Measurements from ENCODE around the gene PLD4.
"Not testable (repeated sequence)": the region's sequence is repeated elsewhere in the genome, so short reads cannot be mapped to it uniquely, and the experiment has no call there.

The PLD4 gene

GRCh38 chr14:104885973-104886689, 38.5 kb upstream of the PLD4 start:
- in situ Hi-C loops (cut with HindIII; ENCODE audit: low sequenced_read_pairs), result no loop called here

- in situ Hi-C loops (cut with HindIII; ENCODE audit: low sequenced_read_pairs), result no loop called here
Measured at GRCh38 chr14:104886690-104887622, 37.7 kb upstream of the PLD4 start.

- in situ Hi-C loops (cut with HindIII; ENCODE audit: low sequenced_read_pairs), result no loop called here
Measured at GRCh38 chr14:104887623-104888488, 36.8 kb upstream of the PLD4 start.

GRCh38 chr14:104888489-104889374, 35.9 kb upstream of the PLD4 start:
- in situ Hi-C loops (cut with HindIII; ENCODE audit: low sequenced_read_pairs), result no loop called here

- in situ Hi-C loops (cut with HindIII; ENCODE audit: low sequenced_read_pairs), result no loop called here
Measured at GRCh38 chr14:104889375-104889757, 35.3 kb upstream of the PLD4 start.

GRCh38 chr14:104890292-104890691, 34.4 kb upstream of the PLD4 start:
- in situ Hi-C loops (cut with HindIII; ENCODE audit: low sequenced_read_pairs), result not testable (repeated sequence)

- in situ Hi-C loops (cut with HindIII; ENCODE audit: low sequenced_read_pairs), result no loop called here
Measured at GRCh38 chr14:104891121-104891551, 33.5 kb upstream of the PLD4 start.

GRCh38 chr14:104891664-104892530, 32.8 kb upstream of the PLD4 start:
- in situ Hi-C loops (cut with HindIII; ENCODE audit: low sequenced_read_pairs), result no loop called here

GRCh38 chr14:104892531-104893434, 31.9 kb upstream of the PLD4 start:
- in situ Hi-C loops (cut with HindIII; ENCODE audit: low sequenced_read_pairs), result no loop called here

GRCh38 chr14:104893435-104894207, 31.1 kb upstream of the PLD4 start:
- in situ Hi-C loops (cut with HindIII; ENCODE audit: low sequenced_read_pairs), result no loop called here

- in situ Hi-C loops (cut with HindIII; ENCODE audit: low sequenced_read_pairs), result loop anchor here (5.0 kb wide), 1 partner anchor 43 kb away; no protein-coding TSS in a partner anchor
Measured at GRCh38 chr14:104894331-104895206, 30.1 kb upstream of the PLD4 start.

- in situ Hi-C loops (cut with HindIII; ENCODE audit: low sequenced_read_pairs), result loop anchor here (5.0 kb wide), 1 partner anchor 42 kb away; no protein-coding TSS in a partner anchor
Measured at GRCh38 chr14:104895207-104895785, 29.4 kb upstream of the PLD4 start.

- in situ Hi-C loops (cut with HindIII; ENCODE audit: low sequenced_read_pairs), result loop anchor here (5.0 kb wide), 1 partner anchor 41 kb away; no protein-coding TSS in a partner anchor
Measured at GRCh38 chr14:104895786-104896661, 28.7 kb upstream of the PLD4 start.

- in situ Hi-C loops (cut with HindIII; ENCODE audit: low sequenced_read_pairs), result loop anchor here (5.0 kb wide), 1 partner anchor 40 kb away; no protein-coding TSS in a partner anchor
Measured at GRCh38 chr14:104897330-104898194, 27.1 kb upstream of the PLD4 start.

Data from endothelial cell of hepatic sinusoid (primary cell).